Heart left ventricle (tissue), 16 donors: ENCODE measurements around the gene MMD2. TPM values are rescaled to one million over a fixed set of nuclear protein-coding genes. Genes with fewer than 3 reads are reported as not detected.

Experiments used
- ATAC-seq, 4 donors: fragments of 200-7000 bp; cut with Tn5 transposase; one replicate each; pipeline ENCODE4 v1.9.1; 2020 to 2022; ENCODE audit warnings: moderate library complexity in 4 of 4, mild to moderate bottlenecking in 3 of 4, moderate number of reproducible peaks in 1 of 4
- DNase-seq, 5 donors: peaks; one replicate each; pipeline ENCODE4 v3.0.0-alpha.2; 2020
- H3K27ac ChIP-seq, 12 donors: fragments of 200-600 bp; sonication (generic) in 4 of 12; one replicate each; pipeline versions ENCODE4 v1.5.0 to v1.8.0; 2016 to 2022; ENCODE audit warnings: mild to moderate bottlenecking in 2 of 12
- H3K27me3 ChIP-seq, 9 donors: fragments of 200-600 bp; sonication (generic) in 2 of 9; one replicate each; pipeline versions ENCODE4 v1.5.1 to v1.8.0; 2016 to 2022; ENCODE audit warnings: mild to moderate bottlenecking in 3 of 9
- H3K36me3 ChIP-seq, 9 donors: fragments of 200-600 bp; sonication (generic) in 2 of 9; one replicate each; pipeline versions ENCODE4 v1.5.0 to v1.8.0; 2018 to 2022; ENCODE audit warnings: mild to moderate bottlenecking in 2 of 9
- H3K4me1 ChIP-seq, 12 donors: fragments of 200-600 bp; sonication (generic) in 4 of 12; one replicate each; pipeline versions ENCODE4 v1.5.0 to v1.8.0; 2016 to 2022; ENCODE audit warnings: mild to moderate bottlenecking in 3 of 12
- H3K4me3 ChIP-seq, 12 donors: fragments of 200-600 bp; sonication (generic) in 4 of 12; one replicate each; pipeline versions ENCODE4 v1.5.0 to v1.8.0; 2017 to 2022; ENCODE audit warnings: mild to moderate bottlenecking in 9 of 12, moderate library complexity in 4 of 12
- H3K9me3 ChIP-seq, 12 donors: fragments of 200-600 bp; sonication (generic) in 4 of 12; one replicate each; pipeline versions ENCODE4 v1.5.0 to v1.8.0; 2016 to 2022; ENCODE audit warnings: mild to moderate bottlenecking in 1 of 12
- POLR2A ChIP-seq, 2 donors: fragments of 450-650 bp; IDR thresholded peaks; one replicate each; pipeline ENCODE4 v1.6.1; 2017; ENCODE audit warnings: antibody characterized with exemption in 2 of 2, mild to moderate bottlenecking in 2 of 2, moderate library complexity in 2 of 2
- WGBS, 4 donors: extraction: QIAGEN DNeasy Blood & Tissue Kit in 2 of 4; methylation state at CpG; one replicate each; pipeline versions ENCODE4 v1.1.5 to v1.1.7; 2013 to 2018; 5-methylcytosine and 5-hydroxymethylcytosine counted together
- intact Hi-C, 10 donors: fragments of 100-400 bp; cut with DNase I; formaldehyde crosslinking; loops; one replicate each; pipeline versions ENCODE4 v1.11.1 to v1.14.2; 2022
- polyA plus RNA-seq, 2 donors: library from polyadenylated mRNA; stranded (reverse); fragments of 200-250 nt; gene quantifications; one replicate each; pipeline ENCODE4 v1.2.3, GENCODE V29; 2013
- total RNA-seq, 9 donors: library from RNA; depleted of rRNA in 2 of 9; stranded (reverse); fragments of >200 nt in 2 of 9; fragmentation: NEBNext Ultra II Directional in 3 of 9; extraction: Animal tissue kit (Norgen Biotek cat#: 25700) in 3 of 9; gene quantifications; one replicate each; pipeline versions ENCODE4 v1.1.0 to v1.2.4, GENCODE V29; 2016 to 2023
- TF ChIP-seq, protein P1 (sequence below), 12 donors: fragments of 200-600 bp; sonication (generic) in 4 of 12; IDR thresholded peaks; one replicate each; pipeline versions ENCODE4 v1.5.0 to v1.8.0; 2018 to 2022; ENCODE audit warnings: antibody characterized with exemption in 12 of 12, mild to moderate bottlenecking in 5 of 12
- donor health status: ischemic (EF 13 %, LVEDD 7.1; RV severe dilation, severe dysfunction).
- donor health status: healthy with polysubstance abuse.
- donor health status: DM: no; HTN: yes; CAD: no.
- donor health status: DM: no; HTN: no; CAD: no.
- donor health status: ischemic (EF 25% LVEDD 6.9; RV normal size, moderate dysfunction).
- donor health status: ischemic (EF 25% LVEDD 5.7; RV mildly dilated, moderate dysfunction).
- donor health status: healthy.
- donor health status: DM: yes; HTN: yes; CAD: no.
- donor health status: ischemic (EF 35%, LVEDD 5.7; RV mildly dilated, moderate dysfunction).
- donor health status: nonischemic (EF 11% LVEDD 7.7; RV severe dilation, severe dysfunction).
- donor health status: DM: yes; HTN: yes; CAD: no.
- donor health status: PGD.
- donor health status: ischemic (EF 29% LVEDD 5.4; RV normal size, mild dysfunction).
- donor health status: nonischemic (EF 23%, LVEDD 6.1; RV moderate dilation, normal function).

MMD2 gene
- total and polyA plus RNA-seq, 11 donors: not detected

DNA sequence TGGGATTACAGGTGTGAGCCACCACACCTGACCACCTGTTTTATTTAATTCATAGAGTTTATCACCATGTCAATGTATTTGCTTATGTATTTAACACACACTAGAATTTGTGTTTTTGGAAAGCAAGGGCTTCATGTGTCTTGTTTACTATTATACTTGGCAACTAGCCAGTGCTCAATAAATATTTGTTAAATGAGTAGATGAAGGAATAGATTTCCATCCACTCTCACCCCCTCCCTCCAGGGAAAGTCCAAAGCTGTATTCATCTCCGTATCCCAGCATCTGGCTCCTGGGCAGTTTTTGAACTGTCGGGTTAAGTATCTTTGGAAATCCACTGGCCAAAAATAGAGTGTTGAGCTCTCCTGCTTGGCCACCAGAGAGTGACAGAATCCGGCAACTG, 70.8 kb downstream of the MMD2 start:
- Histone ChIP-seq H3K27ac (no peak overlapping the region), H3K4me1 (peaks cover 0 to 6% (median 0%) of the 10 kb centered on the region in 12 donors), H3K36me3 (no peaks in the 10 kb centered on the region), H3K9me3 (no peaks in the 10 kb centered on the region), H3K27me3 (peaks cover 0 to 15% (median 0%) of the 10 kb centered on the region in 9 donors), H3K4me3 (no peak overlapping the region)
- WGBS, 4 donors: 23 to 37% (median 36%) methylated on average over 3 of the region's 3 CpGs
- ATAC-seq (no peak), DNase-seq (no peak)
- TF ChIP-seq, protein P1, sequence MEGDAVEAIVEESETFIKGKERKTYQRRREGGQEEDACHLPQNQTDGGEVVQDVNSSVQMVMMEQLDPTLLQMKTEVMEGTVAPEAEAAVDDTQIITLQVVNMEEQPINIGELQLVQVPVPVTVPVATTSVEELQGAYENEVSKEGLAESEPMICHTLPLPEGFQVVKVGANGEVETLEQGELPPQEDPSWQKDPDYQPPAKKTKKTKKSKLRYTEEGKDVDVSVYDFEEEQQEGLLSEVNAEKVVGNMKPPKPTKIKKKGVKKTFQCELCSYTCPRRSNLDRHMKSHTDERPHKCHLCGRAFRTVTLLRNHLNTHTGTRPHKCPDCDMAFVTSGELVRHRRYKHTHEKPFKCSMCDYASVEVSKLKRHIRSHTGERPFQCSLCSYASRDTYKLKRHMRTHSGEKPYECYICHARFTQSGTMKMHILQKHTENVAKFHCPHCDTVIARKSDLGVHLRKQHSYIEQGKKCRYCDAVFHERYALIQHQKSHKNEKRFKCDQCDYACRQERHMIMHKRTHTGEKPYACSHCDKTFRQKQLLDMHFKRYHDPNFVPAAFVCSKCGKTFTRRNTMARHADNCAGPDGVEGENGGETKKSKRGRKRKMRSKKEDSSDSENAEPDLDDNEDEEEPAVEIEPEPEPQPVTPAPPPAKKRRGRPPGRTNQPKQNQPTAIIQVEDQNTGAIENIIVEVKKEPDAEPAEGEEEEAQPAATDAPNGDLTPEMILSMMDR (IDR thresholded peaks at IDR 0.05): no peak
- no peak for TF ChIP-seq POLR2A (IDR thresholded peaks at IDR 0.05)
- intact Hi-C loops: loop anchor here in 5 of 10 donors (5.0 to 10.0 kb wide), 6 partner anchors 53 to 283 kb away; partner anchors contain the start of gene FOXK1 (in 1 of the 5)

DNA sequence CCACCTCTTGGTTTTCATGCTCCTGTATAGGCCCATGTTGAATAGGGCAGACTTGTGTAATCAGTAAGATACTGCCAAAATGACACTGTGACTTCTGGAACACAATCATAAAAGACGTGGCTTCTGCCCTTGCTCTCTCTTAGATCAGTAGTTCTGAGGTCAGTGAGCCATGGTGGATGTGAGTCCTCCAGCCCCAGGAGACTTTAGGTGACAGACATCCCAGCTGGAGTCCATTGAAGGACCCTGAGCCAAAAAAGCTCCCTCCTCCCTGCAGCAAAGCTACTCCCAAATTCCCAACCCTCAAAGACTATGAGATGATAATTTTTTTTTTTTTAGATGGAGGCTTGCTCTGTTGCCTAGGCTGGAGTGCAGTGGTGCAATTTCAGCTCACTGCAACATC, 72.3 kb downstream of the MMD2 start:
- TF ChIP-seq POLR2A (IDR thresholded peaks at IDR 0.05): no peak
- ATAC-seq (no peak), DNase-seq (no peak)
- Histone ChIP-seq H3K4me1 (peaks cover 0 to 16% (median 7%) of the 10 kb centered on the region in 12 donors), H3K9me3 (no peaks in the 10 kb centered on the region), H3K27ac (no peak overlapping the region), H3K36me3 (no peaks in the 10 kb centered on the region), H3K4me3 (no peak overlapping the region), H3K27me3 (peaks cover 0 to 24% (median 0%) of the 10 kb centered on the region in 9 donors)
- WGBS, 4 donors: 44 to 63% (median 58%) methylated on average over 1 of the region's 1 CpG
- intact Hi-C loops: loop anchor here in 5 of 10 donors (5.0 to 10.0 kb wide), 6 partner anchors 52 to 282 kb away; partner anchors contain the start of gene FOXK1 (in 1 of the 5)

DNA sequence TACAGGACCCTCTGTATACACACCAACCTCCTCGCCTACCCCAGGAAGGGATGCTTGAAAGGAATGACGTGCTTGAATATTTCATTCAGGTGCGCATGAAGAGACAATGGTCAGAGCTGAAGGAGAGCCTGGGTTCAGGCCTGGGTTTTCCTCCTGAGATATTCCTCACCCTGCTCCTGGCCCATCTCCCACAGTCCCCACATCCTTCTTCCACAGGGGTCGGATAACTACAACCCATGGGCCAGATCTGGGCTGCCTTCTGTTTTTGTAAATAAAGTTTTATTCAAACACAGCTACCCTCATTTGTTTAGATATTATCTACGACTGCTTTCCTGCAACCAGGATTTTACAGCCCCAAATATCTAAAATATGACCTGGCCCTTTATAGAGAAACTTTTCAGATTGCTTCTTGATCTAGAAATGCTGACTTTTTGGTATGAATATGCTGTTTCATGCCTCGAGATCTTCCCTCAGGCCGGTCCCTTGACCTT, 73.6 kb downstream of the MMD2 start:
- 86 to 94% (median 92%) methylated on average over 7 of the region's 7 CpGs for WGBS, 4 donors
- DNase-seq (no peak), ATAC-seq (no peak)
- Histone ChIP-seq H3K27me3 (peaks cover 0 to 24% (median 0%) of the 10 kb centered on the region in 9 donors), H3K4me3 (no peak overlapping the region), H3K9me3 (no peaks in the 10 kb centered on the region), H3K4me1 (peaks cover 0 to 20% (median 7%) of the 10 kb centered on the region in 12 donors), H3K27ac (no peak overlapping the region), H3K36me3 (no peaks in the 10 kb centered on the region)
- intact Hi-C loops: loop anchor here in 6 of 10 donors (2.0 to 10.0 kb wide), 7 partner anchors 51 to 281 kb away; partner anchors contain the start of gene FOXK1 (in 1 of the 6)
- TF ChIP-seq POLR2A (IDR thresholded peaks at IDR 0.05): no peak
- TF ChIP-seq, protein P1 (IDR thresholded peaks at IDR 0.05): no peak

DNA sequence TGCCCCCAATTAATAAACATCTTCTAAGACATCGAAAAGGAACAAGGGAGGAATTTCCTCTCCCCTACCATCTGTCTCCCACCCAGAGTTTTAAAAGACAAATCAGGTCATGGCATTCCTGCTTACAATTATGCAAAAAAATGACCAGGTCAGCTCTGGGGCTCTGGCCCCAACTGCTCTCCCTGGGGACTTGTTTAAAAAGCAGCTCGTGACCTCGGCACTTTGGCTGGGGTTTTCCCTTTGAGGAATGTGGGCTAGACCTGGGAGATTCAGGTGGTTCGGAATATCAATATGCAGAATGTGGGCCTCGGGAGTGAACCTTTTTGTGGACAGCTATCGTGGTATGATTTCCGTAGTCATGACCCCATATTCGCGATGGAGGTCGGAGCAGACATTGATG, 74.8 kb downstream of the MMD2 start:
- intact Hi-C loops: loop anchor here in 7 of 10 donors (2.0 to 10.0 kb wide), 12 partner anchors 37 to 279 kb away; partner anchors contain the start of gene FOXK1 (in 2 of the 7)
- Histone ChIP-seq H3K36me3 (no peaks in the 10 kb centered on the region), H3K27ac (no peak overlapping the region), H3K4me1 (peaks cover 0 to 32% (median 8%) of the 10 kb centered on the region in 12 donors), H3K4me3 (peak overlapping the region in 1 of 12 donors; percentile 83), H3K27me3 (peaks cover 0 to 24% (median 0%) of the 10 kb centered on the region in 9 donors), H3K9me3 (no peaks in the 10 kb centered on the region)
- DNase-seq (no peak), ATAC-seq (no peak)
- no peak for TF ChIP-seq POLR2A (IDR thresholded peaks at IDR 0.05)
- TF ChIP-seq, protein P1 (IDR thresholded peaks at IDR 0.05): no peak
- 73 to 83% (median 75%) methylated on average over 10 of the region's 10 CpGs for WGBS, 4 donors
